ENCODE data around the gene ISOC2. TPM values are rescaled to one million over a fixed set of nuclear protein-coding genes. Genes with fewer than 3 reads are reported as not detected.

The ISOC2 gene
- total RNA-seq, 1 donor from 2014 or later: 36.7 TPM

DNA sequence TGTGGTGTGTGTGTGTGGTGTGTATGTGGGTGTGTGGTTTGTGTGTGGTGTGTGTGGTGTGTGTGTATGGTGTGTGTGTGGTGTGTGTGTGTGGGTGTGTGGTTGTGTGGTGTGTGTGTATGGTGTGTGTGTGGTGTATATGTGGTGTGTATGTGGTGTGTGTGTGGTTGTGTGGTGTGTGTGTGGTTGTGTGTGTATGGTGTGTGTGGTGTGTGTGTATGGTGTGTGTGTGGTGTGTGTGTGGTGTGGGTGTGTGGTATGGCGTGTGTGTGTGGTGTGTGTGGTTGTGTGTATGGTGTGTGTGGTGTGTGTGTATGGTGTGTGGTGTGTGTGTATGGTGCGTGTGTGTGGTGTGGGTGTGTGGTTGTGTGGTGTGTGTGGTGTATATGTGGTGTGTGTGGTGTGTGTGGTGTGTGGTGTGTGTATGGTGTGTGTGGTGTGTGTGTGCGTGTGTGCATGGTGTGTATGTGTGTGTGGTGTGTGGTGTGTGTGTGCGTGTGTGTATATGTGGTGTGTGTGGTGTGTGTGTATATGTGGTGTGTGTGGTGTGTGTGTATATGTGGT, 27.0 kb downstream of the ISOC2 start:
- Mint-ChIP-seq H3K4me1 (peaks cover 5% of the 10 kb centered on the region), H3K27ac (ENCODE audit: unreplicated experiment) (no peak overlapping the region), H3K27me3 (ENCODE audit: low read depth) (peaks cover 31% of the 10 kb centered on the region), H3K4me3 (no peak overlapping the region), H3K36me3 (ENCODE audit: low read depth) (no peaks in the 10 kb centered on the region), H3K9me3 (peaks cover 6% of the 10 kb centered on the region)
- DNase-seq (ENCODE audit: low read depth, low spot score): no peak
- TF ChIP-seq, protein P1, sequence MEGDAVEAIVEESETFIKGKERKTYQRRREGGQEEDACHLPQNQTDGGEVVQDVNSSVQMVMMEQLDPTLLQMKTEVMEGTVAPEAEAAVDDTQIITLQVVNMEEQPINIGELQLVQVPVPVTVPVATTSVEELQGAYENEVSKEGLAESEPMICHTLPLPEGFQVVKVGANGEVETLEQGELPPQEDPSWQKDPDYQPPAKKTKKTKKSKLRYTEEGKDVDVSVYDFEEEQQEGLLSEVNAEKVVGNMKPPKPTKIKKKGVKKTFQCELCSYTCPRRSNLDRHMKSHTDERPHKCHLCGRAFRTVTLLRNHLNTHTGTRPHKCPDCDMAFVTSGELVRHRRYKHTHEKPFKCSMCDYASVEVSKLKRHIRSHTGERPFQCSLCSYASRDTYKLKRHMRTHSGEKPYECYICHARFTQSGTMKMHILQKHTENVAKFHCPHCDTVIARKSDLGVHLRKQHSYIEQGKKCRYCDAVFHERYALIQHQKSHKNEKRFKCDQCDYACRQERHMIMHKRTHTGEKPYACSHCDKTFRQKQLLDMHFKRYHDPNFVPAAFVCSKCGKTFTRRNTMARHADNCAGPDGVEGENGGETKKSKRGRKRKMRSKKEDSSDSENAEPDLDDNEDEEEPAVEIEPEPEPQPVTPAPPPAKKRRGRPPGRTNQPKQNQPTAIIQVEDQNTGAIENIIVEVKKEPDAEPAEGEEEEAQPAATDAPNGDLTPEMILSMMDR (conservative IDR thresholded peaks at IDR 0.05): no peak

DNA sequence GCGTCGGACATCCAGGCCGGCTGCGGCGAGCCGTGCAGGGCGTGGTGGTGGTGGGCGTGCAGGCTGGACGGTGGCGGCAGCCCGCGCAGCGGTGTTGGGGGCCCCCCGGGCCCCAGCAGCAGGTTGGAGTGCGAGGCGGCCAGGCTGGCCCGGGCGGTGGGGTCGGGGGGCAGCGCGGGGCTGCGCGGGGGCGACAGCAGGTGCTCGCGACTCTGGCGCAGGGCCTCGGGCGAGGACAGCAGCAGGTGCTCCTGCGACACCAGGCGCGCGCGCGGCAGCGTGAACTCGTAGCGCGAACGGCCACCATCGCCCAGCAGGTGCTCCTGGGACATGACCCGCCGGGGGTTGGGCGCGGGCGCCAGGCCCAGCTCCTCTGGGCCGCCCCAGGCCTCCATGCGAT, 28.1 kb downstream of the ISOC2 start:
- Mint-ChIP-seq H3K27ac (ENCODE audit: unreplicated experiment) (no peak overlapping the region), H3K9me3 (peaks cover 6% of the 10 kb centered on the region), H3K27me3 (ENCODE audit: low read depth) (peaks cover 19% of the 10 kb centered on the region), H3K36me3 (ENCODE audit: low read depth) (no peaks in the 10 kb centered on the region), H3K4me1 (peaks cover 5% of the 10 kb centered on the region), H3K4me3 (no peak overlapping the region)
- DNase-seq (ENCODE audit: low read depth, low spot score): no peak
- TF ChIP-seq, protein P1 (conservative IDR thresholded peaks at IDR 0.05): no peak

DNA sequence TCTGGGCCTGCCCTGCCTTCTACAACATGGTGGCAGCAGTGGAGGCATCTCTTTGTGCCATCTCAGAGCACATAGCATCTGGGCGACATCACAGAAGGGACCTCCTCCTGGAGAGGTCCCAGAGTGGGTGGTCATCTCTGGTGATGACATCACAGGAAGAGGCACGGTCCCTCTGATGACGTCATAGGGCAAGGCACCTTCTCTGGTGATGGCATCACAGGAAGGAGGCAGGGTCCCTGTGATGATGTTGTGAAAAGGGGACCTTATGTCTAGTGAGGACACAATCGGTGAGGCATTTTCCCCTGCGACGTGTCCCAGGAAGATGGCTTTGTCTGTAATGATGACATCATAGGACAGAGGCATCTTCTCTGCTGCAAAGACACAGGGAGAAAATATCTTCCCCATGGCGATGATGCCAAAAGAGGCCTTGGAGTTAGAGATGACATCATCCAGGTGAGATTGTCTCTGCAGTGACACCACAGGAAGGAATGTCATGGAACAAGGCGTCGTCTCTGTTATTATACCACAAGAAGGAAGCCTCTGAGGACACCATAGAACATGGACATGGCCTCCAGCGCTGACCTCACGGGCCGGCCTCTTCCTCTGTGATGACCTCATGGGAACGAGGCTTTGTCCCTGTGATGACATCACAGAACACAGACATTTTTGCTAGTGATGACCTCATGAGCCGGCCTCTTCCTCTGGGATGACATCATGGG, 29.0 kb downstream of the ISOC2 start:
- no peak for DNase-seq (ENCODE audit: low read depth, low spot score)
- H3K27ac Mint-ChIP-seq (ENCODE audit: unreplicated experiment): no peak overlapping the region
- TF ChIP-seq, protein P1 (conservative IDR thresholded peaks at IDR 0.05): no peak
- H3K4me3 Mint-ChIP-seq: no peak overlapping the region
- no peaks in the 10 kb centered on the region for H3K36me3 Mint-ChIP-seq (ENCODE audit: low read depth)
- H3K4me1 Mint-ChIP-seq: peaks cover 4% of the 10 kb centered on the region
- peaks cover 6% of the 10 kb centered on the region for H3K9me3 Mint-ChIP-seq
- peaks cover 12% of the 10 kb centered on the region for H3K27me3 Mint-ChIP-seq (ENCODE audit: low read depth)

DNA sequence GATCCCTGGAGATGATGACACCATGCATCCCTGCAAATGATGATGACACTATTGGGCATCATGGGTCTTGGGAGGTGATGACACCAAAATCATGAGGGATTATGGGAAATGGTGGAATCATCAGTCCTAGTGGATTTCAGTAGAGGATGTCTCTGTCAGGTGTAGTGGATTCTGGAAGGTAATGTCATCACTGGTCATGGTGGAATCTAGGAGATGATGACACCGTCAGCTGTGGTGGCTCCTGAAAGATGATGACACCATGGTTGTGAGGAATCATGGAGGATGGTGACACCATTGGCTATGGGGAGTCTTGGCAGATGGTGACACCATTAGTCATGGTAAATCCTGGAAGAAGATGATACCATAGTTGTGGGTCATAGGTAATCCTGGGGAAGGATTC, 30.3 kb downstream of the ISOC2 start:
- no peak overlapping the region for H3K27ac Mint-ChIP-seq (ENCODE audit: unreplicated experiment)
- no peak overlapping the region for H3K4me3 Mint-ChIP-seq
- no peak for DNase-seq (ENCODE audit: low read depth, low spot score)
- H3K27me3 Mint-ChIP-seq (ENCODE audit: low read depth): peaks cover 2% of the 10 kb centered on the region
- TF ChIP-seq, protein P1 (conservative IDR thresholded peaks at IDR 0.05): no peak
- H3K9me3 Mint-ChIP-seq: peaks cover 6% of the 10 kb centered on the region
- H3K36me3 Mint-ChIP-seq (ENCODE audit: low read depth): no peaks in the 10 kb centered on the region
- peaks cover 3% of the 10 kb centered on the region for H3K4me1 Mint-ChIP-seq

DNA sequence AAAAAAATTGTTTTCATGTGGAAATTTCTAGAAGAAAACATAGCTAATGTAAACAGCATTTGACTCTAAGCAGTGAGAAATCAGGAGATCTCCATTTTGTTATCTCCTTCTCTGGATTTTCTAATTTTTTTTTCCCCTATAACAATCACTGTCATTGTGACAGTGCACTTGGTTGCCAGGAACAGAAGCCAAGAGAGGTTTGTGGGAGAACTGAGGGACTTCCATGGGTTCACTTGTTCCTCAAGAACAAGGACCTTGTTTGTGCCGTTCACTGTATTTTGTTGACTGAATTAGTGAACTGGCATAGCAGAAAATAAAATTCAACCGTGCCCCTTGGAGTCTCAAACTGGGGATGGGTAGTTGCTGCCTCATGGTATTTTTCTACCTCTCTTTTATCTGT, 35.4 kb downstream of the ISOC2 start:
- no peak for DNase-seq (ENCODE audit: low read depth, low spot score)
- H3K4me3 Mint-ChIP-seq: no peak overlapping the region
- peaks cover 8% of the 10 kb centered on the region for H3K4me1 Mint-ChIP-seq
- TF ChIP-seq, protein P1 (conservative IDR thresholded peaks at IDR 0.05): no peak
- H3K27me3 Mint-ChIP-seq (ENCODE audit: low read depth): peaks cover 15% of the 10 kb centered on the region
- H3K36me3 Mint-ChIP-seq (ENCODE audit: low read depth): no peaks in the 10 kb centered on the region
- H3K27ac Mint-ChIP-seq (ENCODE audit: unreplicated experiment): no peak overlapping the region
- H3K9me3 Mint-ChIP-seq: peaks cover 2% of the 10 kb centered on the region

All from neural crest cell (in vitro differentiated cells).